Activated CD4-positive, alpha-beta T cell treated with anti-CD3 and anti-CD28 coated beads, Interleukin-10, Interleukin-2, amounts not matched to agents 100 ng/mL and 50 ng/mL, durations not matched to agents 16 hours and 8 hours (primary cell): ENCODE results near the gene POLDIP2.

ENCODE experiments used
- DNase-seq: peaks from one replicate; pipeline ENCODE4 v3.0.0-alpha.2; 2020

The POLDIP2 gene, protein sequence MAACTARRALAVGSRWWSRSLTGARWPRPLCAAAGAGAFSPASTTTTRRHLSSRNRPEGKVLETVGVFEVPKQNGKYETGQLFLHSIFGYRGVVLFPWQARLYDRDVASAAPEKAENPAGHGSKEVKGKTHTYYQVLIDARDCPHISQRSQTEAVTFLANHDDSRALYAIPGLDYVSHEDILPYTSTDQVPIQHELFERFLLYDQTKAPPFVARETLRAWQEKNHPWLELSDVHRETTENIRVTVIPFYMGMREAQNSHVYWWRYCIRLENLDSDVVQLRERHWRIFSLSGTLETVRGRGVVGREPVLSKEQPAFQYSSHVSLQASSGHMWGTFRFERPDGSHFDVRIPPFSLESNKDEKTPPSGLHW

GRCh38 chr17:28357061-28357900, at the start of gene POLDIP2:
Gene POLDIP2 (minus strand): TSS chr17:28357527. CDS start chr17:28357448, 79 bp downstream.
- peak; percentile 98 for DNase-seq

DNA sequence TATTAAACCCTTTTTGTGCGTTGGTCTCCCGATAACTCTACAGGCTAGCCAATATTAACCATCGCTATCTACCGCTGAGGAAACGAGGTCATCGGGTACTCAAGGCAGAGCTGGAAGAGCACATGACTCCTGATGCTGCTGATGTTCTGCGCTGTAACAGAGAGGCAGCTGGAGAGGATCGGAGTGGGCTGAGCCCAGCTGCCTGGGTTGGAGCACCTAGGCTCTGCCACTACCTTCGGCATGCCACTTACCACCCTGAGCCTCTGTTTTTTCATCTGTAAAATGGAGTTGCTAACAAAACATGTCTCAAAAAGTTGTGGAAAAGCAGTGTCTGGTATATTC, 49.1 kb upstream of the POLDIP2 start:
- DNase-seq, result no peak

DNA sequence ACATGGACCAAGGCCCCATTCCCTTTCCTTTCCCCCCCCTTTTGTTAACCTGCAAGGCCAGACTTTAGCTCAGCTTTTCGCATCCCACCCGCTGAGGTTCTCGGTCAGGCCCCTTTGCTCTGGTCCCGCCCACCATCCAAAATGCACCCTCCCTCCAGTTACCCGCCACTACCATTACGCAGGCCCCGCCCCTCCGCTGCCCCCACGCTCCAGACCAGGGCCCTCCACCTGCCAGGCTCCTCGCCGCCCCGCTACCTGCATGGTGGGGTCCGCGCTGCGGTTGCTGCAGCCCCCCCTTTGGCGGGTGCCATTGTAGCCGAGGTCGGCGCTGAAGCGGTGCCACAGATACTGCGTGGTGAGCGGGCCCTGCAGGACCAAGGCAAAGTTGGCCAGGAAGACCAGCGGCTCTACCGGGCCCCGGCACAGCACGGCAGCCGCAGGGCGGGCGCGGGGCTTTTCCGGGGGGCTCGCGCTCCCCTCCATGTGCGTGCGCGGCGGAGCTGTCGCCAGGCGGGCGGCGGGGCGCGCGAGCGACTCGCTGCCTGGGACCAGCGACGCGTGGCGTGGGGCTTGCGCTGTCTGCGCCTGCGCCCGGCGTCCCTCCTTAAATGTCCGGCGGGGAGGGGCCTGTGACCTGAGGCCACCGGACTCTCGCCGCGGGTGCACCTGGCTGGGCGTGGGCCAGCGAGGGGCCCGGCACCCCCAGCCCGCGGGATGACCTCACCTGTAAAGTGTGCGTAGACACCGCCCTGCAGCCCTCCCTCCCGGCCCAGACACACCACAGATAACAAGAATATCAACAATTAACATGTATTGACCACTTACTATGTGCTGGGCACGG, 48.5 kb upstream of the POLDIP2 start, which contains the start of gene SLC46A1:
TSS of gene SLC46A1 (minus strand) at position 581 of the 841 bp plus-strand sequence. CDS start at position 483, 98 bp downstream.
- DNase-seq, result peak; percentile 62

GRCh38 chr17:28404812-28405570, 47.7 kb upstream of the POLDIP2 start:
- no peak for DNase-seq

DNA sequence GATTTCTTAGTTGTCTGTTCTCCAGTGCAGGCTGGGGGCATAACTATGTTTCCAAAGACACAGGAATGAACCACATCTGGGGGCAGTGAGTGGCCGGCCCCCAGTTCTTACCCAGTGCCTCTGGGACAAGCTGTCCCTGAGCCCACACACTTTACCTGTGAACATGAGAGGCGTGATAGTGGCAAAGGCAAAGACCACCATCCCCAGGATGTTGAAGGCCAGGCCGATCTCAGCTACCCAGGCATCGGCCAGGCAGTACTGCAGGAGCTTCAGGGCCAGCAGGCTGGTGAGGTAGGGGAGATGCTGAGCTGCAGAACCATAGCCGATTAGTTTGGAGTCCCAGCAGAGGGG, 47.1 kb upstream of the POLDIP2 start:
- no peak for DNase-seq

- DNase-seq, result no peak
These were observed 46.7 kb upstream of the POLDIP2 start for GRCh38 chr17:28404007-28404406.

- no peak for DNase-seq
These were observed 45.5 kb upstream of the POLDIP2 start for GRCh38 chr17:28402844-28403243.

DNA sequence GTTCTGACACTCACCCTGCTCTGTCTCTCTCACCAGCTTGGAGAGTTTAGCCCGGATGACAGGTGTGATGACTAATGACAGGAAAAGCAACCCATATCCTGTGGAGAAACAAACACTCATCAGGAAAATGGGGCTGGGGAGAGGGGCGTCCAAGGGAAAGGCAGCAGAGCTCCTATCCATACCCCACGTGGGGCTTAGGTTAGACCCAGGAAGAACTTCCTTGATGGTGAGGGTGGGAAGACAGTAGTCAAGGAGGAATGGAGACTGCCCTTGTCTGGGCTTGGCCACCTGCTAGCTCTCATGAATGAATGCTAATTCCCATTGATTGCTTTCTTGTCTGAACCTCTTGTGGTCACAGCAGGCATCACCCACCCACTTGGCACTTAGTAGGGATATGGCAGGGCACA, 44.9 kb upstream of the POLDIP2 start:
- no peak for DNase-seq

- no peak for DNase-seq
These were observed 42.5 kb upstream of the POLDIP2 start for GRCh38 chr17:28399808-28400207.

GRCh38 chr17:28398280-28398981, 41.1 kb upstream of the POLDIP2 start:
- DNase-seq, result no peak

- DNase-seq, result no peak
These were observed 40.5 kb upstream of the POLDIP2 start for GRCh38 chr17:28397687-28398279.

DNA sequence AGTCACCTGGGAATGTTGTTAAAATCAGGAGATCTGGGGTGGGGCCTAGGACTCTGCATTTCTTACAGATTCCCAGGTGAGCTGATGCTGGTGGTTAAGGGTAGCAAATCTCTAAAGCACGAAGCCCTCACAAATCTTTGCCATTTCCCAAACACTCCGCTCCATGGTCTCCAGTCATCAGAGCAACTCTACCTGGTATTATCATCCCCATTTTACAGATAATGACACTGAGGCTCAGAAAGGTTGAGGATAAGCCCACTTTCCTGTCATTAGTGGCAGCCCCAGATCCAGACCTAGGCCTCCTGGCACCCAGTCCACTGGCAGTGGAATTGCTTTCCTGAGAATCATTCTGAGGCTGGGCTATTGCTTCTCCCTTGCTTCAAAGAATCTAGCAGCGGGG, 39.9 kb upstream of the POLDIP2 start:
- no peak for DNase-seq

DNA sequence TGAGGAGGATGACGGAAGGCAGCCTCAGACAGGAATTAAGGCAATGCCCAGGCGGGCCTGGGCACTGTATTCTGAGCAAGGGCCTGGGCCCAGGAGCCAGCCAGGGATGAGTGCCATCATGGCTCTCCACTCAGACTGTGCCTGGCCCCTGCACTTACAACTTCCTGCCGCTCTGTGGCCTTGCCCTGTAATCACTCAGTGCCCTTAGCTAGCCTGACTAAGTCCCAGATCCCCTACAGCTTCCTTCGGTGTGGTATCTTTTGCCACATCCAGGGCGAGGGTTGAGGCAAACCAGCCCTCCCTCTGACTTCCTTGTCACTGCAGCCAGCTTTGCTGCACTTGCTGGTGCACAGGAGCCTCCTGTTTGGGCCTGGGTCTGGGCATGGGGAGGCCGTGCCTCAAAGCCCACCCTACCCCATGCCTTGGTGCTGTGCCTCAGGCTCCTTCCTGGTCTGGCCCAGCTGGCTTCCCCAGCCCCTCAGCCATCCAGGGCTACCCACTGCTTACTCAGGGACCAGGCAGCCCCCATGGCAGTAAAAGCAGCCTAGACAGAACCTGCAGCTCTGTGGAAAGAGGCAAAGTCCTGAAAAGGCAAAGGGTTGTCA, 39.4 kb upstream of the POLDIP2 start:
- DNase-seq, result no peak

DNA sequence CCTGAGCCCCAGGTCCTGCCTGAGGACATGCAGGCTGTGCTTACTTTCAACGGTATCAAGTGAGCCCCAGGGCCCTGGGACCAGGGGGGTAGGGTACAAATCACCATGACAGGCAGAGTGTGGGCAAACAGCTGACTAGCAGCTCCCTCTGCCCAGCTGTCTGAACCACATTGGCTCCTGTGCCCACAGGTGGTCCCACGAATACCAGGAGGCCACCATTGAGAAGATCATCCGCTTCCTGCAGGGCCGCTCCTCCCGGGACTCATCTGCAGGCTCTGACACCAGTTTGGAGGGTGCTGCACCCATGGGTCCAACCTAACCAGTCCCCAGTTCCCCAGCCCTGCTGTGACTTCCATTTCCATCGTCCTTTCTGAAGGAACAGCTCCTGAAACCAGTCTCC, 38.6 kb upstream of the POLDIP2 start:
- no peak for DNase-seq

GRCh38 chr17:28395426-28395825, 38.1 kb upstream of the POLDIP2 start:
- DNase-seq, result no peak

DNA sequence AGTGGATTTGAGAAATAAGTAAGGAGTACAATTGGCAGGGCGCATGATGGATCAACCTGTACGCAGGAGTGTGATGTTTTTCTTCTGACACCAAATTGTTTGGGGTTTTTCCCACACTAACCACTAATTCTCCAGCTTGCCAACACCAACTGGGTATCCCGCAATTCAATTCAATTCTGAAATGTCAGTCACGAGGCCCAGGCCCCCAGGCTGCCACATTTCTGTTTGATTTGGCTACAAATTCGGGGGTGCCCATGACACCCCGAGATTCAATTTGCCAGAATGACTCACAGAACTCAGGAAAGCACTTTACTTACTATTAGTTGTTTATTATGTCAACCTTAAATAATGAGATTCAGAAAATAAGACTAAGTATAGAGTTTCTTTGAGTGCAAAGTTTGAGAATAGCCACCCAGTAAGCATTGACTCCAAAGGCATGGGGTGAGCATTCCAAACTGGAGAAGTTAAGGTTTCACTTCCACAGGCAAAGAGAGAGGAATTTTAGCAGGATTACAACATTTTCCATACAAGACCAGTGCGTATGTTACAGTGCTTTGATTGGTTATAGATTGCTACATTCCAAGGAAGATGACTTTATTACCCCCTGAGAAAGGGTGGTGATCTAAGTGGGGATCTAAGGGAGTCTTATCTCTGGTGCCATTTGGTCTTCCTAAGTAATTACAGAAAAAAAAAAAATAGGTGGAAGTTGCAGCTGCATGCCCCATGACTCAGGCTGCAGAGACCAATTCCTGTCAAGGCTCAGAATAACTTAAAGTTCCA, 37.2 kb upstream of the POLDIP2 start:
- no peak for DNase-seq

DNA sequence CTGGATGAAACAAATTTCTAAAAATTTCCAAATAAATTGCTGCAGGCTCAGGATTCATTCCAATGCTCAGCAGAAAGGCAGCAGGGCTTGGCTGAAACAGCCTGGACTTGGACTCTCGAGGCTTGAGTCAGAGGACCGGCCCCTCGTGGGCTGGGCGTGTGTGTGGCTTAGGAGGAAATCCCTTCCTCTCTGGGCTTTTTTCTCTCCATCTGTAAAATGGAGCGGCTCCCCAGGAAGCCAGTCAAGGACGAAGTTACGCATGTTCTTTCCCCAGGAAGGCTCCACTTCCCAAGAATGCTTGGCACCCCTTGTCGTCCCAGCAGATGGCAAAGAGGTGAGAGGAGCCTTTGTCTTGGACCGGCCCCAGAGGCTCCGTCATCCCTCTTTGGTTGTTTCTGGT, 35.2 kb upstream of the POLDIP2 start:
- DNase-seq, result no peak

DNA sequence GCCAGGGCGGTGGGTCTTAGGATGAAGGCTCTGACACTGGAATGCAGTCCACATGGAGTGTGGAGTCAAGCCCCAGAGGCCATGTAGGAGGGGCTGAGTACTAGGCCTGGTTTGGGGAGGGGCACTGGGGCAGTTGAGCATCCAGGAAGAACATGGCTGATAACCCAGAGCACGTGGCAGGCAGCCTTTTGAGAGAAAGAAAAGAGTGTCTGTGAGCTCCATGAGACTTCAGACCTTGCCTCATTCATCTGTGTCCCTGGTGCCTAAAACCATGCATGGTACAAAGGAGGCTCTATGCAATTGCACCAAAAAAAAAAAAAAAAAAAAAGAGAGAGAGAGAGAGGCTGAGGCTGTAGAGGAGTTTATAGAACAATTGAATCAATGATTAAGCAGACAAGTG, 34.1 kb upstream of the POLDIP2 start:
- DNase-seq, result no peak

- DNase-seq, result no peak
These were observed 33.7 kb upstream of the POLDIP2 start for GRCh38 chr17:28390984-28391383.

DNA sequence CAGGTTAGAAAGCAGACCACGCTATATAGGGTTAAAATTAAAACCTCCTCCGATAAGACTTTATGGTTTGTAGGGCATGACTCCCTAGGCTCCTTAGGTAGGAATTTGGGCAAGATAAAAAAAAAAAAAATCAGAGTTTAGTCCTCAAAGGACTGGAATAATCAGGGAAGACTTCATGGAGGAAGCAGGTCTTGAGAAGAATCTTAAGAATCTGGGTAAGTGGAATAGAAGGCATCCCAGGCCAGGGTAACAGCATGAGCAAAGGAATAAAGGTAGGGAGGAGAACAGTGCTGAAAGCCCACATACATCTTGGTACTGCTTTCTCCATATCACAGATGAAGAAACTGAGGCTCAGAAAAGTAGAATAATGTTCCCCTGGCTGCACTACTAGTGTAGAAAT, 33.2 kb upstream of the POLDIP2 start:
- no peak for DNase-seq
